Fibroblast of mammary gland (primary cell): ENCODE measurements around the gene WWTR1.

ENCODE experiments used
- DNase-seq: peaks from one replicate; pipeline ENCODE4 v3.0.0-alpha.2; 2010; ENCODE audit warnings: low read depth
- H3K4me3 ChIP-seq: 2 replicates; pipeline ENCODE4 v1.5.1; 2011; ENCODE audit warnings: low read depth, mild to moderate bottlenecking, low read length, moderate library complexity; ENCODE audit not compliant: control insufficient read depth
- TF ChIP-seq, protein P1 (sequence below): conservative IDR thresholded peaks from 2 replicates; pipeline ENCODE4 v1.5.1; 2011; ENCODE audit warnings: low read depth, low read length, inconsistent platforms; ENCODE audit not compliant: control insufficient read depth, insufficient read depth

The WWTR1 gene

GRCh38 chr3:149475451-149476060, 182.3 kb downstream of the WWTR1 start:
- H3K4me3 ChIP-seq, result no peak overlapping the region
- TF ChIP-seq, protein P1, sequence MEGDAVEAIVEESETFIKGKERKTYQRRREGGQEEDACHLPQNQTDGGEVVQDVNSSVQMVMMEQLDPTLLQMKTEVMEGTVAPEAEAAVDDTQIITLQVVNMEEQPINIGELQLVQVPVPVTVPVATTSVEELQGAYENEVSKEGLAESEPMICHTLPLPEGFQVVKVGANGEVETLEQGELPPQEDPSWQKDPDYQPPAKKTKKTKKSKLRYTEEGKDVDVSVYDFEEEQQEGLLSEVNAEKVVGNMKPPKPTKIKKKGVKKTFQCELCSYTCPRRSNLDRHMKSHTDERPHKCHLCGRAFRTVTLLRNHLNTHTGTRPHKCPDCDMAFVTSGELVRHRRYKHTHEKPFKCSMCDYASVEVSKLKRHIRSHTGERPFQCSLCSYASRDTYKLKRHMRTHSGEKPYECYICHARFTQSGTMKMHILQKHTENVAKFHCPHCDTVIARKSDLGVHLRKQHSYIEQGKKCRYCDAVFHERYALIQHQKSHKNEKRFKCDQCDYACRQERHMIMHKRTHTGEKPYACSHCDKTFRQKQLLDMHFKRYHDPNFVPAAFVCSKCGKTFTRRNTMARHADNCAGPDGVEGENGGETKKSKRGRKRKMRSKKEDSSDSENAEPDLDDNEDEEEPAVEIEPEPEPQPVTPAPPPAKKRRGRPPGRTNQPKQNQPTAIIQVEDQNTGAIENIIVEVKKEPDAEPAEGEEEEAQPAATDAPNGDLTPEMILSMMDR, result no peak
- DNase-seq, result no peak

GRCh38 chr3:149474250-149474817, 183.5 kb downstream of the WWTR1 start, which contains the start of gene TM4SF4:
TM4SF4 (plus strand) TSS chr3:149474697; CDS start chr3:149474878, 181 bp downstream.
- DNase-seq, result no peak
- no peak within 1 kb of the TSS for H3K4me3 ChIP-seq
- TF ChIP-seq, protein P1, result no peak

DNA sequence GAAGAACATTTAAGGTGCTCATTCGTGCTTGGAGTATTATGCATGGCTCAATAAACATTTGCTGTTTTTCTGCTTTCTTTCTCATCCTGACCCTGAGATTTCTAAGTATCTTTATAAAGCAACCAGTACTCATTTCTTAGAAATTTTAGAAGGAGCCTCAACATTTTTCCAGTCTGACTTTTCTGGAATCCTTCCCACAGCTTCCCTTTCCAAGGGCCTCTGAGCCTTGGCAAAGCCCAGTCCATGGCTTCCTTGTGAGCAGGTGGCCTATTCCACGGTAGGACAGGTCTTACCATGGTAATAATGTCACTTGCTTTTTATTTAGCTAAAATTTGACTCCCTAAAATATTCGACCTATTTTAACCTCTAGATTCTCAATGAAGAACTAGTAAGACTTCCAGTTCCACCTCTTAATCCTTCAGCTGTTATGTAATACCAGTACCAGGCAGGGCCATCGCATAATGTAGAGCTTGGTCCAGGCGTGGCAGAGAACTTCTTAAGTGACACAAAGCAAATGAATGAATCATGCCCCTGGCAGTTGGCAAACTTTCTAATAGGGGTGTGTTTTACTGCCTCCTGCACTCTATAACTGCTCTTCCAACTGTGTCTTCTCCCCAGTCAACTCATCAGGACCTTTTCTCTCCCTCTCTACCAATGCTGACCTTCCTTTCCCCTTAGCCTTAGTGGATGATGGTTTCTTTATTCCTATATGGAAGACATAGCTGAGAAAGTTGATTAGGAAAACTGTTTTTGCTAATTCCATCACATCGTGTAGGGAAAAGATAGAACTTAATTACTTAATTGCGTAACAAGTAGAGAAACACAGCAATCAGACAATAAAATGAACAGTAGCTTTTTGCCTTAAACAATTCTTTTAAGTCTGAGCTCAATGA, 184.2 kb downstream of the WWTR1 start:
- TF ChIP-seq, protein P1, result no peak
- no peak overlapping the region for H3K4me3 ChIP-seq
- DNase-seq, result peak; percentile 71

GRCh38 chr3:149472030-149472797, 185.6 kb downstream of the WWTR1 start:
- TF ChIP-seq, protein P1, result no peak
- no peak overlapping the region for H3K4me3 ChIP-seq
- peak; percentile 80 for DNase-seq

- H3K4me3 ChIP-seq, result no peak overlapping the region
- no peak for DNase-seq
- TF ChIP-seq, protein P1, result no peak
These were observed 187.4 kb downstream of the WWTR1 start for GRCh38 chr3:149470381-149470780.
